ENCODE data around the gene BAZ1B. TPM values are rescaled to one million over a fixed set of nuclear protein-coding genes. Genes with fewer than 3 reads are reported as not detected.
"Not testable (repeated sequence)": the region's sequence is repeated elsewhere in the genome, so short reads cannot be mapped to it uniquely, and the experiment has no call there.

BAZ1B gene
- total RNA-seq, 1 experiment from 2014 or later: 127 TPM

DNA sequence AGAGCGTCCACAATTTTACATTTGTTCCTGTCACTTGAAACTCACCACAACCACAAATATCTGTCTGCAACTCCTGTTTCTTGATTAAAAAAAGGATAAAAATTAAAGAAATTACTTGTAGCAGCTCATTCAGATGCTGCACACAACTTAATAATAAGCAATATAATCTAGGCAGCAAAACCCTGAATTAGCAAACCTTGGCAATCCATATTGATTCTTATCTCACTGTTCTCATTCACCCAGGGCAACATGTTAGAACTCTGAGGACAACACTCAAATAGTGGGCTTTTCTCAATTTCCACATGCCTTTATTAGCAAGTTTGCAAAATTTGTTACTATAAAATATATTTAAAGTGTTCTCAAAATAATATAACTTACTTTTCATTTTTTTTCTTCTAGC, 38.9 kb downstream of the BAZ1B start:
- TF ChIP-seq EZH2 (IDR thresholded peaks at IDR 0.05; ENCODE audit: borderline replicate concordance, low read depth, low read length, poor library complexity, severe bottlenecking): no peak
- TF ChIP-seq, protein P1, sequence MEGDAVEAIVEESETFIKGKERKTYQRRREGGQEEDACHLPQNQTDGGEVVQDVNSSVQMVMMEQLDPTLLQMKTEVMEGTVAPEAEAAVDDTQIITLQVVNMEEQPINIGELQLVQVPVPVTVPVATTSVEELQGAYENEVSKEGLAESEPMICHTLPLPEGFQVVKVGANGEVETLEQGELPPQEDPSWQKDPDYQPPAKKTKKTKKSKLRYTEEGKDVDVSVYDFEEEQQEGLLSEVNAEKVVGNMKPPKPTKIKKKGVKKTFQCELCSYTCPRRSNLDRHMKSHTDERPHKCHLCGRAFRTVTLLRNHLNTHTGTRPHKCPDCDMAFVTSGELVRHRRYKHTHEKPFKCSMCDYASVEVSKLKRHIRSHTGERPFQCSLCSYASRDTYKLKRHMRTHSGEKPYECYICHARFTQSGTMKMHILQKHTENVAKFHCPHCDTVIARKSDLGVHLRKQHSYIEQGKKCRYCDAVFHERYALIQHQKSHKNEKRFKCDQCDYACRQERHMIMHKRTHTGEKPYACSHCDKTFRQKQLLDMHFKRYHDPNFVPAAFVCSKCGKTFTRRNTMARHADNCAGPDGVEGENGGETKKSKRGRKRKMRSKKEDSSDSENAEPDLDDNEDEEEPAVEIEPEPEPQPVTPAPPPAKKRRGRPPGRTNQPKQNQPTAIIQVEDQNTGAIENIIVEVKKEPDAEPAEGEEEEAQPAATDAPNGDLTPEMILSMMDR (conservative IDR thresholded peaks at IDR 0.05; ENCODE audit: low read depth, low read length): no peak
- H3K27ac ChIP-seq (ENCODE audit: low read depth, low read length, poor library complexity, severe bottlenecking): peak overlapping the region; percentile 35
- H3K4me3 ChIP-seq (ENCODE audit: low read depth, low read length, poor library complexity, severe bottlenecking): no peak overlapping the region
- intact Hi-C loops (cut with micrococcal nuclease; ENCODE audit: unreplicated experiment): loop anchor here (5.0 kb wide), 1 partner anchor 36 kb away; no protein-coding TSS in a partner anchor
- no peak for DNase-seq (ENCODE audit: low spot score)
- H3K27me3 ChIP-seq (replicated peaks; ENCODE audit: insufficient read depth, low read depth, low read length, poor library complexity): no peaks in the 10 kb centered on the region
- ChIA-PET CTCF (no interaction called here), POLR2A (ENCODE audit: low non-redundant PET) (no interaction called here)
- peaks cover 6% of the 10 kb centered on the region for H3K4me1 ChIP-seq (ENCODE audit: insufficient read depth, low read length, poor library complexity, severe bottlenecking)
- peaks cover 78% of the 10 kb centered on the region for H3K36me3 ChIP-seq (ENCODE audit: insufficient read depth, low read length, poor library complexity, severe bottlenecking)
- no TSS peak for BruUV-seq (replicated peaks)
- no peaks in the 10 kb centered on the region for H3K9me3 ChIP-seq (ENCODE audit: low read depth, low read length, poor library complexity, severe bottlenecking)

DNA sequence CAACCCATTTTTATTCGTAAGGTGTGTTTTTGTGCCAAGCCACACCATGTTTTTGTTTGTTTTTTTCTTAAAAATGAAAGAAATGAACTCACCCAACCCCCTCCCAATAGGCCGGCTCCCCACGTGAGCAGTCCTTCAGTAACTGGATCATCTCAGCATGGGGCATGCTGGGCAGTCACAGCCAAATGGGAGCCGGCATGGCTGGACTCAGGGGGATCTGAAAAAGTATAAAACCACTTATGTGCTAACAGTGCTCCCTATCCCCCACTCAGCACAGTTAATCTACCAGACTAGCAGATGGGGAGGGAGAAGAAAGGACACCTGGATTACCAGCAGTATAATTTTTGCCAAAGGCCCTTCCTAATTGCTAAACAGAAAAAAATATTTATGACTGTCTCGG, 39.3 kb downstream of the BAZ1B start:
- BruUV-seq (replicated peaks): no TSS peak
- Histone ChIP-seq H3K27me3 (replicated peaks; ENCODE audit: insufficient read depth, low read depth, low read length, poor library complexity) (no peaks in the 10 kb centered on the region), H3K27ac (ENCODE audit: low read depth, low read length, poor library complexity, severe bottlenecking) (peak overlapping the region; percentile 35), H3K4me1 (ENCODE audit: insufficient read depth, low read length, poor library complexity, severe bottlenecking) (peaks cover 6% of the 10 kb centered on the region), H3K36me3 (ENCODE audit: insufficient read depth, low read length, poor library complexity, severe bottlenecking) (peaks cover 78% of the 10 kb centered on the region), H3K4me3 (ENCODE audit: low read depth, low read length, poor library complexity, severe bottlenecking) (no peak overlapping the region), H3K9me3 (ENCODE audit: low read depth, low read length, poor library complexity, severe bottlenecking) (no peaks in the 10 kb centered on the region)
- intact Hi-C loops (cut with micrococcal nuclease; ENCODE audit: unreplicated experiment): loop anchor here (5.0 kb wide), 1 partner anchor 35 kb away; no protein-coding TSS in a partner anchor
- POLR2A ChIA-PET (ENCODE audit: low non-redundant PET): no interaction called here
- peak; percentile 30 for DNase-seq (ENCODE audit: low spot score)
- CTCF ChIA-PET: no interaction called here
- TF ChIP-seq, protein P1 (conservative IDR thresholded peaks at IDR 0.05; ENCODE audit: low read depth, low read length): no peak
- no peak for TF ChIP-seq EZH2 (IDR thresholded peaks at IDR 0.05; ENCODE audit: borderline replicate concordance, low read depth, low read length, poor library complexity, severe bottlenecking)

DNA sequence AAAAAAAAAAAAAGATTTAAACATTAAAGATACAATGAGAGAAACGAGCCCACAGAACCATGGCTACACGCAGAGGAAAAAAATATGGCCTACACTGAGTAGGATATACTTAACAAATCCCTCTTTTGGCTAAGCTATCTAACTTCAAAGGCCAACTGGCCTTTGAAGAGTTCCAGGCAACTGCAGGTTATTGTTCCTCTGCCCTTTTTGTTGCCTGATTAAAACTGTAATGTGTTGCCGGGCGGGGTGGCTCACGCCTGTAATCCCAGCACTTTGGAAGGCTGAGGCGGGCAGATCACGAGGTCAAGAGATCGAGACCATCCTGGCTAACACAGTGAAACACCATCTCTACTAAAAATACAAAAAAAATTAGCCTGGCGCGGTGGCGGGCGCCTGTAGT, 40.6 kb downstream of the BAZ1B start:
- H3K9me3 ChIP-seq (ENCODE audit: low read depth, low read length, poor library complexity, severe bottlenecking); BruUV-seq (replicated peaks); DNase-seq (ENCODE audit: low spot score); H3K4me1 ChIP-seq (ENCODE audit: insufficient read depth, low read length, poor library complexity, severe bottlenecking); POLR2A ChIA-PET (ENCODE audit: low non-redundant PET); H3K27ac ChIP-seq (ENCODE audit: low read depth, low read length, poor library complexity, severe bottlenecking); H3K4me3 ChIP-seq (ENCODE audit: low read depth, low read length, poor library complexity, severe bottlenecking); H3K27me3 ChIP-seq (replicated peaks; ENCODE audit: insufficient read depth, low read depth, low read length, poor library complexity); CTCF ChIA-PET: not testable (repeated sequence)
- H3K36me3 ChIP-seq (ENCODE audit: insufficient read depth, low read length, poor library complexity, severe bottlenecking): peaks cover 78% of the 10 kb centered on the region
- intact Hi-C loops (cut with micrococcal nuclease; ENCODE audit: unreplicated experiment): loop anchor here (5.0 kb wide), 1 partner anchor 34 kb away; no protein-coding TSS in a partner anchor

GRCh38 chr7:73478549-73478948, 43.5 kb downstream of the BAZ1B start:
- BruUV-seq (replicated peaks): no TSS peak
- CTCF ChIA-PET: no interaction called here
- Histone ChIP-seq H3K27me3 (replicated peaks; ENCODE audit: insufficient read depth, low read depth, low read length, poor library complexity) (no peaks in the 10 kb centered on the region), H3K4me1 (ENCODE audit: insufficient read depth, low read length, poor library complexity, severe bottlenecking) (peaks cover 6% of the 10 kb centered on the region), H3K36me3 (ENCODE audit: insufficient read depth, low read length, poor library complexity, severe bottlenecking) (peaks cover 76% of the 10 kb centered on the region), H3K9me3 (ENCODE audit: low read depth, low read length, poor library complexity, severe bottlenecking) (no peaks in the 10 kb centered on the region), H3K4me3 (ENCODE audit: low read depth, low read length, poor library complexity, severe bottlenecking) (no peak overlapping the region), H3K27ac (ENCODE audit: low read depth, low read length, poor library complexity, severe bottlenecking) (no peak overlapping the region)
- POLR2A ChIA-PET (ENCODE audit: low non-redundant PET): no interaction called here
- intact Hi-C loops (cut with micrococcal nuclease; ENCODE audit: unreplicated experiment): no loop called here
- no peak for DNase-seq (ENCODE audit: low spot score)
- TF ChIP-seq EZH2 (IDR thresholded peaks at IDR 0.05; ENCODE audit: borderline replicate concordance, low read depth, low read length, poor library complexity, severe bottlenecking): no peak
- TF ChIP-seq, protein P1 (conservative IDR thresholded peaks at IDR 0.05; ENCODE audit: low read depth, low read length): no peak

Data from A673 (cell line).